Ishikawa (cell line): ENCODE data around the gene ATL3.

Experiments used
- EGR1 ChIP-seq: IDR thresholded peaks from 2 replicates; pipeline ENCODE4 v1.6.1; 2012
- EP300 ChIP-seq: IDR thresholded peaks from 2 replicates; pipeline ENCODE4 v1.6.1; 2012; ENCODE audit warnings: borderline replicate concordance
- FOXM1 ChIP-seq: IDR thresholded peaks from 2 replicates; pipeline ENCODE4 v1.6.1; 2012; ENCODE audit warnings: low read depth, borderline replicate concordance
- MAX ChIP-seq: IDR thresholded peaks from 2 replicates; pipeline ENCODE4 v1.6.1; 2012
- NFIC ChIP-seq: IDR thresholded peaks from 2 replicates; pipeline ENCODE4 v1.6.1; 2012
- REST ChIP-seq: IDR thresholded peaks from 2 replicates; pipeline ENCODE4 v1.6.1; 2012; ENCODE audit warnings: low read depth, mild to moderate bottlenecking
- TCF12 ChIP-seq: IDR thresholded peaks from 2 replicates; pipeline ENCODE4 v1.6.1; 2012; ENCODE audit warnings: low read depth

DNA sequence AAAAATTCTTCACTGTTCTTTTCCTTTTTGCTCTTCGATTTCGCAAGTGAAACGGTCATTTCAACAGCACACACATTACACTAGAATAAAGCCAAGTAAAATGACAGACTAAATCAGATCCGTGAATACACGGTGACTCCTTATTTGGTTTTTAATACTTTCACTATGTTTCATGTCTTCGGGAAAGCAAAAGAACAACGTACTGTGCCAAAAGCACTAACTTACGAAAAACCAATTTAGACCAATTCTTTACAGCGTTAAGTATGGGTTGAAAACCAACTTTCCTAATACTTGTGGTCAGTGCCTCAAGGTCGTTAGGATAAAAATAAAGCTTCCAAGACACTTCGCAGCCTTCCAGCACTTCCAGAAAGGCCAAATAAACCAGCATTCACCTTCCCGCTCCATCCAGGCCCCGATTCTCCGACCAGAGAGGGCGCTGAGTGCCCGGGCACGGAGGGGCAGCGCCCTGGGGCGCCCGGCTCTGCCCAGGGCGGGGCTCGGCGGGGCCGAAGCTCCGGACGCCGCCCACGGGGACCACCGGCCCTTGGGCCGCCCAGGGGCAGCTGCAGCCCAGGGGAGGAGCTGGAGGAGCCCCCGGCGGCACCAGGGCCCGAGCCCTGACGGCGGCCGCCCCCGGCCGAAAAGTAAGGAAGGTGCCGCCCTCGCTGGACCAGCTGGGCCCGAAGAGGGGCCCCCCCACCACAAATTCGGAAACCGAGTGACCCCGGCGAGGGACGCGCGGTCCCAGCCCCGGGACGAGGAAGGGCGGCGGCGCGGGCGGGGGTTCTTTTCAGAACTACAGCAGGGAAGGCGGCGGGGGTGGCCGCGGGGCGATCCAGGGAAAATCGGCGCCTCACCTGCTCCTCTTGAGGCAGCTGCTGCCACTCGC is 499 bp downstream of the ATL3 start:
- TF ChIP-seq NFIC (no peak), EGR1 (no peak), REST (no peak), MAX (peak; percentile 32; the same call in 1 of the 2 replicates), EP300 (no peak; the same call in 1 of the 2 replicates), FOXM1 (no peak), TCF12 (no peak)
